Measurements from ENCODE around the gene MREG.

- TF ChIP-seq REST (IDR thresholded peaks at IDR 0.05; ENCODE audit: low read depth, low read length): no peak
- TF ChIP-seq ZBTB40 (IDR thresholded peaks at IDR 0.05; ENCODE audit: borderline replicate concordance): no peak
- TF ChIP-seq EP300 (IDR thresholded peaks at IDR 0.05; ENCODE audit: borderline replicate concordance in 1 of 2, control insufficient read depth in 1 of 2, low read depth in 2 of 2, low read length in 2 of 2): no peak
- no peak for TF ChIP-seq MXI1 (IDR thresholded peaks at IDR 0.05; ENCODE audit: low read depth, low read length)
- no peak for TF ChIP-seq CTCF (IDR thresholded peaks at IDR 0.05 in 2 of 3, conservative IDR thresholded peaks at IDR 0.05 in 1 of 3; ENCODE audit: control insufficient read depth in 2 of 3, extremely low read depth in 1 of 3, insufficient read depth in 1 of 3, low read depth in 3 of 3, low read length in 3 of 3)
Observed at GRCh38 chr2:215900203-215900611, 113.1 kb downstream of the MREG start.
